HAP-1 (cell line): ENCODE data around the gene BCDIN3D.

Experiments
- DNase-seq, 2 experiments: peaks; one replicate each; pipeline ENCODE4 v3.0.0-alpha.2; 2016 to 2020; ENCODE audit warnings: low spot score in 2 of 2
- H3K27me3 ChIP-seq: fragments of 250-450 bp; sonication (Bioruptor Pico); 2 replicates; pipeline ENCODE4 v1.5.1; 2020; ENCODE audit warnings: low read depth, mild to moderate bottlenecking, moderate library complexity
- H3K36me3 ChIP-seq: fragments of 250-450 bp; sonication (Bioruptor Pico); replicated peaks from 2 replicates; pipeline ENCODE4 v1.5.1; 2020; ENCODE audit warnings: mild to moderate bottlenecking
- H3K4me1 ChIP-seq: fragments of 250-450 bp; sonication (Bioruptor Pico); 2 replicates; pipeline ENCODE4 v1.5.1; 2020; ENCODE audit warnings: mild to moderate bottlenecking
- H3K4me3 ChIP-seq: fragments of 250-450 bp; sonication (Bioruptor Pico); 2 replicates; pipeline ENCODE4 v1.5.1; 2020; ENCODE audit warnings: mild to moderate bottlenecking, moderate library complexity
- H3K9me3 ChIP-seq: fragments of 250-450 bp; sonication (Bioruptor Pico); 2 replicates; pipeline ENCODE4 v1.5.1; 2020; ENCODE audit warnings: mild to moderate bottlenecking, moderate library complexity
- in situ Hi-C: fragments of 300-500 bp; cut with MboI; formaldehyde crosslinking; loops from 3 replicates; pipeline ENCODE4 v1.14.3; 2020; ENCODE audit warnings: low sequenced_read_pairs, inconsistent platforms, mixed read lengths

Gene BCDIN3D

GRCh38 chr12:49827401-49828099 is 15.4 kb downstream of the BCDIN3D start:
- Histone ChIP-seq H3K36me3 (no peaks in the 10 kb centered on the region), H3K4me1 (peaks cover 10% of the 10 kb centered on the region), H3K27me3 (no peaks in the 10 kb centered on the region), H3K9me3 (no peaks in the 10 kb centered on the region), H3K4me3 (peak overlapping the region; percentile 74)
- in situ Hi-C loops: no loop called here
- peak; percentile 68 to 90 for DNase-seq

- Histone ChIP-seq H3K4me1 (peaks cover 10% of the 10 kb centered on the region), H3K36me3 (0 out of 2 replicates have a peak, but pooled peaks cover 2% of the 10 kb centered on the region), H3K4me3 (peak overlapping the region; percentile 74), H3K9me3 (no peaks in the 10 kb centered on the region), H3K27me3 (no peaks in the 10 kb centered on the region)
- in situ Hi-C loops: no loop called here
- DNase-seq: no peak
Observed at GRCh38 chr12:49827051-49827400, 15.9 kb downstream of the BCDIN3D start.

- H3K4me3 ChIP-seq: no peak overlapping the region
- no peaks in the 10 kb centered on the region for H3K9me3 ChIP-seq
- no peak for DNase-seq
- 0 out of 2 replicates have a peak, but pooled peaks cover 3% of the 10 kb centered on the region for H3K36me3 ChIP-seq
- peaks cover 10% of the 10 kb centered on the region for H3K4me1 ChIP-seq
- H3K27me3 ChIP-seq: no peaks in the 10 kb centered on the region
- in situ Hi-C loops: no loop called here
Observed at GRCh38 chr12:49825971-49826421, 16.9 kb downstream of the BCDIN3D start.

GRCh38 chr12:49825360-49825970 is 17.4 kb downstream of the BCDIN3D start:
- H3K27me3 ChIP-seq: no peaks in the 10 kb centered on the region
- peaks cover 10% of the 10 kb centered on the region for H3K4me1 ChIP-seq
- no peaks in the 10 kb centered on the region for H3K9me3 ChIP-seq
- in situ Hi-C loops: no loop called here
- no peak overlapping the region for H3K4me3 ChIP-seq
- 0 out of 2 replicates have a peak, but pooled peaks cover 3% of the 10 kb centered on the region for H3K36me3 ChIP-seq
- no peak for DNase-seq

- 0 out of 2 replicates have a peak, but pooled peaks cover 3% of the 10 kb centered on the region for H3K36me3 ChIP-seq
- no peaks in the 10 kb centered on the region for H3K27me3 ChIP-seq
- H3K9me3 ChIP-seq: no peaks in the 10 kb centered on the region
- H3K4me3 ChIP-seq: no peak overlapping the region
- in situ Hi-C loops: no loop called here
- DNase-seq: no peak
- peaks cover 10% of the 10 kb centered on the region for H3K4me1 ChIP-seq
Observed at GRCh38 chr12:49824895-49825294, 18.0 kb downstream of the BCDIN3D start.

GRCh38 chr12:49824416-49824815 is 18.5 kb downstream of the BCDIN3D start:
- Histone ChIP-seq H3K9me3 (no peaks in the 10 kb centered on the region), H3K27me3 (no peaks in the 10 kb centered on the region), H3K36me3 (0 out of 2 replicates have a peak, but pooled peaks cover 3% of the 10 kb centered on the region), H3K4me3 (no peak overlapping the region), H3K4me1 (peaks cover 8% of the 10 kb centered on the region)
- no peak for DNase-seq
- in situ Hi-C loops: no loop called here

GRCh38 chr12:49823951-49824350 is 19.0 kb downstream of the BCDIN3D start:
- Histone ChIP-seq H3K27me3 (no peaks in the 10 kb centered on the region), H3K36me3 (0 out of 2 replicates have a peak, but pooled peaks cover 3% of the 10 kb centered on the region), H3K9me3 (no peaks in the 10 kb centered on the region), H3K4me3 (no peak overlapping the region), H3K4me1 (peaks cover 3% of the 10 kb centered on the region)
- in situ Hi-C loops: no loop called here
- DNase-seq: no peak

- Histone ChIP-seq H3K4me3 (no peak overlapping the region), H3K36me3 (0 out of 2 replicates have a peak, but pooled peaks cover 3% of the 10 kb centered on the region), H3K4me1 (no peaks in the 10 kb centered on the region; the same call in none of the 2 replicates), H3K9me3 (no peaks in the 10 kb centered on the region), H3K27me3 (no peaks in the 10 kb centered on the region)
- in situ Hi-C loops: no loop called here
- no peak for DNase-seq
Observed at GRCh38 chr12:49823350-49823749, 19.6 kb downstream of the BCDIN3D start.

GRCh38 chr12:49821373-49822287 is 21.3 kb downstream of the BCDIN3D start:
- Histone ChIP-seq H3K36me3 (0 out of 2 replicates have a peak, but pooled peaks cover 3% of the 10 kb centered on the region), H3K27me3 (no peaks in the 10 kb centered on the region), H3K4me3 (no peak overlapping the region), H3K4me1 (no peaks in the 10 kb centered on the region; the same call in 1 of the 2 replicates), H3K9me3 (no peaks in the 10 kb centered on the region)
- no peak for DNase-seq
- in situ Hi-C loops: no loop called here

- no peaks in the 10 kb centered on the region for H3K9me3 ChIP-seq
- no peaks in the 10 kb centered on the region for H3K27me3 ChIP-seq
- H3K36me3 ChIP-seq: 0 out of 2 replicates have a peak, but pooled peaks cover 3% of the 10 kb centered on the region
- no peak for DNase-seq
- no peak overlapping the region for H3K4me3 ChIP-seq
- in situ Hi-C loops: no loop called here
- no peaks in the 10 kb centered on the region; the same call in 1 of the 2 replicates for H3K4me1 ChIP-seq
Observed at GRCh38 chr12:49819786-49820185, 23.1 kb downstream of the BCDIN3D start.

GRCh38 chr12:49818241-49818895 is 24.5 kb downstream of the BCDIN3D start:
- Histone ChIP-seq H3K36me3 (0 out of 2 replicates have a peak, but pooled peaks cover 3% of the 10 kb centered on the region), H3K9me3 (no peaks in the 10 kb centered on the region), H3K27me3 (no peaks in the 10 kb centered on the region), H3K4me3 (no peak overlapping the region), H3K4me1 (no peaks in the 10 kb centered on the region; the same call in 1 of the 2 replicates)
- in situ Hi-C loops: no loop called here
- no peak for DNase-seq

GRCh38 chr12:49813131-49813530 is 29.8 kb downstream of the BCDIN3D start:
- in situ Hi-C loops: no loop called here
- Histone ChIP-seq H3K27me3 (no peaks in the 10 kb centered on the region), H3K4me3 (no peak overlapping the region), H3K4me1 (no peaks in the 10 kb centered on the region), H3K36me3 (no peaks in the 10 kb centered on the region), H3K9me3 (no peaks in the 10 kb centered on the region)
- no peak for DNase-seq

- DNase-seq: no peak
- in situ Hi-C loops: no loop called here
- Histone ChIP-seq H3K9me3 (no peaks in the 10 kb centered on the region), H3K4me3 (no peak overlapping the region), H3K36me3 (no peaks in the 10 kb centered on the region), H3K27me3 (no peaks in the 10 kb centered on the region), H3K4me1 (no peaks in the 10 kb centered on the region)
Observed at GRCh38 chr12:49811961-49812401, 30.9 kb downstream of the BCDIN3D start.
